ENCODE results near the gene DELE1.

Gene DELE1

DNA sequence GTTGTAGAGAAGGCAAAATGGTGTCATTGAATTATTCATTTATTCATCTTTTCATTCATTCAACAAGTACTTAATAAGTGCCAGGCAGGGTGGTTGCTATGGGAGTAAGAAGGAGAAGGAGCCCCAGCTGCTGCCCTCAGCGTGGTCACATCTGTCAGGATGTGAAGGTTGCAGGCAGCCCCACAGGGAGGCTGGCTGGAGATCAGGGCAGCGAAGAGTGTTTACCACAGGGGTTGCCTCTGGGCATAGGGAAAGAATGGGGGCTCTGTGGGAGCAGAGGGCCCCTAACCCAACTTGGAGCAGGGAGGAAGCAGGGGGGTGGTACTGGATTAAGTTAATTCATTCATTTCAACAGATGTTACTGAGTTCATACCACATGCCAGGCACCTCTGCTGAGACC, 28.3 kb downstream of the DELE1 start:
- in situ Hi-C loops (cut with MboI; ENCODE audit: low sequenced_read_pairs): loop anchor here (10.0 kb wide), 1 partner anchor 277 kb away; no protein-coding TSS in a partner anchor

DNA sequence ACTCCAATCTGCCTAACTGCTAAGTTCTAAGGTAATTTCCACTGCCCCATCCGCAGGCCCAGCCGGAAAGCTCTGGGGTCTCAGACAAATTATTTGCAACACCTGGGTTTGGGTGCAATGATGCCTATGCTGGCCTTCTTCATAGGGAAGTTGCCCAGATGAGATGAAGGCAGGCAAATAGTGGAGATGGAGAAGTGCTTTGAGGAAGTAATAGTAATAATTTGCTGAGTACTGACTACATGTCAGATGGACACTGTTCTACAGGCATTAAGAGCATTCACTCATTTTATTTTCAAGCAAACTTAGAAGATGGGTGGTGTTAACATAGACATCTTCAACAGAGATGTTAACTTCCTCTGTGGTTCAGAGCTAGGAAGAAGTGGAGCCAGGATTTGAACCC, 30.5 kb downstream of the DELE1 start:
- in situ Hi-C loops (cut with MboI; ENCODE audit: low sequenced_read_pairs): loop anchor here (10.0 kb wide), 1 partner anchor 279 kb away; no protein-coding TSS in a partner anchor

DNA sequence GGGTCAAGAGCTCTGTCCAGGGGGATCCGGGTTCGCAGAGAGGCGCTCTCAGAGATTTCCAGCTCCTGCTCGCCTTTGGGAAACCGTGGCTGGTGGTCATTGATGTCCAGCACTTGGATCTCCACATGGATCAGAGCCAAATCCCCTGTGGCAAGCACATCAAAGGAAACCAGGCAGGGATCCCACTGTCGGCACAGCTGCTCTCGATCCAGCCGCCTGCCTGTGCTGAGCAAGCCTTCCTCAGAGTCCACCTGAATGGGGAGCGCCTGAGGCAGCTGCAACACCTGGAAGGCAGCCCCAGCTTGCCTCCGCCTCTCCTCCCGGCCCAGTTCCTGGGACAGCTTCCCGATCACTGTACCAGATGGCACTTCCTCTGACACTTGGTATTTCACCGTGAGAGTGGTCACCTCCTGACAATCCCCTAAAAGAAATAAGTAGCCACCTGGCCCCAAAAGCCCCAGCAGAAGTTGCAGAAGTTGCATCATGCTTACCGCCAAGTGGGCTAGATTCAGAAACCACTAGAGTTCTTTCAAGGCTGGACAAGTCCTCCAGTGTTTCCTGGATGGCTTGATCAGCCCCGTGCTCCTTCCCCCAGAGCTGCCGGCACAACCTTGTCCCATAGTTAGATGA, 33.8 kb downstream of the DELE1 start:
- in situ Hi-C loops (cut with MboI; ENCODE audit: low sequenced_read_pairs): loop anchor here (10.0 kb wide), 1 partner anchor 283 kb away; no protein-coding TSS in a partner anchor

DNA sequence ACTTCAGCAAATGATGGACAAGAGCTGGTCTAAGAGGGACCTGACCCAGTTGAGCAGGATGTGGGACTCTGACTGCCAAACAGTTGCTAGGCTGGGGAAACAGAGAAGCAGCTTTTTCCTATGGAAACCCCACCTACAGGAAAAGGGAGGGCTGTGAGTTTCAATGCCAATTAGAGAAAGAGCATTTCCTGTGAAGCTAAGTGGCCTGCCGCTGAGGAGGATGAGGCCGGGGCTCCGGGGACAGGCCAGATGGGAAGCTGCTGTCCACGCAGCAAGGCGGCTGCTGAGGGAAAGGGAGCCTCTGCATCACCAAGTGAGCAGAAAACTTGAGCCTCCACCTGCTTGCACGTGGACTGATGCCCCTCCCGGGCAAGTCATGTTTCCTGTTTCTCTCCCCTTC, 34.4 kb downstream of the DELE1 start, which contains the start of gene PCDH12:
PCDH12 (minus strand) TSS at position 90 of the 400 bp plus-strand sequence. CDS start 351 bp downstream, outside the sequence.
- in situ Hi-C loops (cut with MboI; ENCODE audit: low sequenced_read_pairs): loop anchor here (10.0 kb wide), 1 partner anchor 283 kb away; no protein-coding TSS in a partner anchor

DNA sequence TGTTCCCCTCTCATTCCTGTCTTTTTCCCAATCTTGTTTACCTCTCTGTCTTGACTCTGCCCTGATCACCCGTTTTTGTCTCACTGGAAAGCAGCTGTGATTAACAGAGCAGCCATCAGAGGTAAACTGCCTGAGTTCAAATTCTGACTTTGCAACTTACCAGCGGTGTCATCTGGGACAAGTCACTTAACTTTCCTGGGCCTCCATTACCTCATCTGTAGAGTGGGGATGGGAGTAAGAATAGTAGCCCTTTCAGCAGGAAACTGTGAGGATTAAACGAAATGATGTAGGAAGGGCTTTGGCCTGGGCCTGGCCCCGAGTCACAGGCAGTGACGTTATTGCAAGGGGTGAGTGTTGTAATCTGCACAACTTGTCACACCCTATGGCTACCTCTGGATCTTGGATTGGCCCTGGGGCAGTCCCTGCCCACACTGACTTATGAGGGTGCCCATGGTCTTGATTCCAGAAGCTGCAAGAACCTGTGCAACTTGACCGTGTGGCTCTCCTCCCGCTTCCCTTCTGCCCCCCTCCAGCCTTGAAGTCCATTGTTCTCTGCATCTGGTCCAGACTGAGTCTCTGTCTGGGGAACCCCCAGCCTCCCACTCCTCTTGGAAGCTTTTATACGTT, 35.0 kb downstream of the DELE1 start:
- in situ Hi-C loops (cut with MboI; ENCODE audit: low sequenced_read_pairs): loop anchor here (10.0 kb wide), 1 partner anchor 284 kb away; no protein-coding TSS in a partner anchor

DNA sequence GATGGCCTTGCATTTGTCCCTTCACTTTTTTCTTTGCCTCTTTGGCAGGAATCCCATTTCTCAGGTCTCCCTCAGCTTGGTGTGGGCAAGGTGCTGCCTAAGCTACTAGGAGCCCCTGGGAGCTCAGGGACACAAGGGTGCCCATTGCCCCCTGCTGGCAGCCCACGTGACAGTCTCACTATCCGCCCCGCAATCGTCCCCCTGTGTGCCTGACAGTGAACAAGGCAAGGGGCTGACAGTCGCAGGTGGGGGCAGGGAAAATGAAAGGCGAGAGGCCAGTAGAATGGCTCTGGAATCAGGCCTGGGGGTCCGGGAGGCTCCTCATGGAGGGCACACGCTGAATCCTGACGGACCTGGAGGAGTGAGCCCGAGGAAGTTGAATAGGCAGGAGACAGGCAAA, 36.3 kb downstream of the DELE1 start:
- in situ Hi-C loops (cut with MboI; ENCODE audit: low sequenced_read_pairs): no loop called here

DNA sequence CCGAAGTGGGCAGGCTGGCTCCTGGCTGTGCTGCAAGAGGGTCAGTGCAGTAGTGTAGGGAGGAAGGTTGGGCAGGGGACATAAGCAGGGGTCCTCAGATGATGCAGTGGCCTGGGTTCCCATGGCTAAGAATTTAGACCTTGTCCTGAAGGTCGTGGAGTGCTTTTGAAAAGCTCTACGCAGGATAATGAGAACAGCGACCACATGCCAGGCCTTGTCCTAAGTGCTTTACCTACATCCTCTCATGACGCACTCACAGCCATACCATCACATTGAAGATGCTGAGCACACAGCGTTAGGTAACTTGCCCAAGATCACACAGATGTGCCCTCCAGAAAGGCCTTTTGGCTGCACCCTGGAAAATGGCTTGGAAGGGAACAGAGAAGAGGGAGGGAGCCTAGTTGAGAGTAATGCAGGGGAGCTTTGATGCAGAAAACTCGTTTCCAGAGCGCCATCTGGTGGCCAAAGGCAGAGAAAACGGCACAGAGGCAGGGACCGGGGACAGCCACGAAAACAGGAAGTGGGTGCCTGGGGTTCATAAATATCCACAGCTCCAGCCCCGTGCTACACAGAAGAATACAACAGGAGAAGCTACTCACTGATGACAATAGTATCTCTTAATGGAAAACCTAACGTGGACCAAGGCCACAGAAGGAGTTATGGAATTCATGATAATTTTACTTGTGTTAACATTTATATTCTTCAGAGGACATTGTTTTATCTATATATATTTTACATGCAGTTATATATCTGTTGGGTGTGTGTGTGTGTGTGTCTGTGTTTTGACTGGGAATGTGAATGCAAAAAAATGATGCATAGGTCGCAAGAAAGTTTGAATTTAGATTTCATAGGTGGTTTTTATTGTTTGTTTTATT, 37.0 kb downstream of the DELE1 start:
- in situ Hi-C loops (cut with MboI; ENCODE audit: low sequenced_read_pairs): no loop called here

DNA sequence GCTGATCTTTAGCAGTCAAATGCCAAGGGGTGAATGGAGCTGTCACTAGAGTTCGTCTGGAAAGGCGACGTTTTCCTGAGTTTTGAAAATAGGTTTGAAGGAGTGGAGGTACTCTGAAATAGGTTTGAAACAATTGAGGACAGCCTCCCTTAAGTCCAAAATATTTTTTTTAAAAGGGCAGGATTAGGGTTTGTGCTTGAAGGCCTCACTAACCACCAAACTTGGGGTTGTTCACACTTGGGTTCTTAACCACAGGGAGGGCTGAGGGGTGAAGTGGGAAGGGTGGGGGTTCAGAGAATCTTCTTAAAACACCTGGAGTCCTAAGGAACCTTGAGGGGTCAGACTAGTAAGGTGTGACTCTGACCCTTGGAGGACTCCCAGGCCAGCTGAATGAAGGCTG, 37.8 kb downstream of the DELE1 start:
- in situ Hi-C loops (cut with MboI; ENCODE audit: low sequenced_read_pairs): no loop called here

DNA sequence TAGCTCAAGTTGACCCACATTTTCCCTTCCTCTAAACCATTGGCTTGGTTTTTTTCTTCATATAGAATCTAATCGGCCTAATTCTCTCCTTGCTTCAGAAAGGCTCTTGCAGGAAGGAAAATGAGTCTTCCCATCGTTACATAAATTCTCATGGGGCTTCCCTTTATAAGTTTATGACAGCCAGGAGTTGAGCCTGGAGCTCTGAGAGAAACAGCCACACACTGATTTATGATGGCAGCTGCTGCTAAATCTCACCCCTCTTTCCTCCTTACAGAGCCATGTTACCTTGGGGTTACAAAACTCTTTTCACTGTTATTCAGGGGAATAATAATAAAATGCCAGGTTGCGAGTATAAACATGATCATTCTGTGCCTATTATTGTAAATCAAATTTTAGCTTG, 40.0 kb downstream of the DELE1 start:
- in situ Hi-C loops (cut with MboI; ENCODE audit: low sequenced_read_pairs): no loop called here

DNA sequence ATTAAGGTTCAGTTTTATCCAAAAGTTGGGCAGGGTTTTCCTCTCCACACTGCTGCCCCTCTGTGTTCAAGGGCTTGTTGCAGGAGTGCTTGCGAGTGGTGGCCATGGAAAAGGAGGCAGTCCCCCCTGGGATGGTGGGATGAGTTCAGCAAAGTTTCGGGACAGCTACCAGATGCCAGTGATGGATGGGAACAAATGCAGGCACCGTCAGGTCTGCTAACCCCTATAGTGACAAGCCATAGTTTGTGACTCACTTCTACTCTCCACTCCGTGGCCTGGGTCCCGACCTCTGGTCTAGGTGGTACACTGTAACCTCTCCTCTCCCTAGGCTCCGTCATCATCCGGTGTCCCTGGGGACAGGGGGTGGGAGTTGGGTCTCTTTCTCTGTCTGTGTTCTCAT, 41.4 kb downstream of the DELE1 start:
- in situ Hi-C loops (cut with MboI; ENCODE audit: low sequenced_read_pairs): no loop called here

DNA sequence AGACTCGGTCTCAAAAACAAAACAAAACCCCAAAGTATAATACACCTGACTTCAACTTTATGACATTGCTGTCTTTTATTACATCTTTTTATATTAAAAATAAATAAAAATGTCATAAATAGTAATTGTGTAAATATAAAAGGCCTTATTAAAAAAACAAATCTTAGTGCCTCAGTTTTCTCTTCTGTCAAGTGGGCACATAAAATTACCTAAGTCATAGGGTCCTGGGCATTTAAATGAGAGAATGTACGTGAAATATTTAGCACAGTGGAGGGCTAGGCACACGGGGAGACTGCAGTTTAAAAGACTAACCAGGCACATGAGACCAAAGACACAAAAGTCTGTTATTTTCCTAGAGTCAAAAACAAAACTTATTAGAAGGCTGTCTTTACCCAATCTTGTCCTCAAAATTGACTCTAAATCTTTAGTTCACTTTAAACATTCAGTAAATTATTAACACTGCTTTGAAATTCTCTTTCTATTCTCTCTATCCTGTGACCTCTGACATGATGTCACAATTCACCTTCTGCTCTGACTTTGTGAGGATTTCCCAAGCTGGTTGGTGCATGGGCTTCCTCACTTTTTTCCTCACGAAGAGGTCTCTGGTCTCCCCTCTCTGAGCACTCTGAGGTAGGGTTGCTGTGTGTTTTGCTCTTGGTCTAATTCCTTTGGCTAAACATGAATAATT, 42.7 kb downstream of the DELE1 start:
- in situ Hi-C loops (cut with MboI; ENCODE audit: low sequenced_read_pairs): no loop called here

DNA sequence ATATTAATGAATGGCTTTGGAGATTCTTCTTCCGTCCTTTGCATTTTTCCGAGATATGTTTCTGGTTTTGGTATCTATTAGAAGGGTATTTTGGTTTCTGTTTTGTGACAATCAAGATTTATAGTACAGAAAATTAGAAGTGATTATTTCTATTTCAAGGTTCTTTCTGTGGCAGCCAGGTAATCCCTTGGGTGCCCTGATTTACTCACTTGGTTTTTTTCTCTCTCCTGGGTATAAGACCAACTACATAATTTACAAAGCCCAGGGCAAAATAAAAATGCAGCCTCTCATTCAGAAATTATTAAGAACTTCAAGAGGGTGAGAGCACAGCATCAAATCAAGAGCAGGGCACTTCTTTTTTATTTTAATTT, 43.3 kb downstream of the DELE1 start:
- in situ Hi-C loops (cut with MboI; ENCODE audit: low sequenced_read_pairs): no loop called here

DNA sequence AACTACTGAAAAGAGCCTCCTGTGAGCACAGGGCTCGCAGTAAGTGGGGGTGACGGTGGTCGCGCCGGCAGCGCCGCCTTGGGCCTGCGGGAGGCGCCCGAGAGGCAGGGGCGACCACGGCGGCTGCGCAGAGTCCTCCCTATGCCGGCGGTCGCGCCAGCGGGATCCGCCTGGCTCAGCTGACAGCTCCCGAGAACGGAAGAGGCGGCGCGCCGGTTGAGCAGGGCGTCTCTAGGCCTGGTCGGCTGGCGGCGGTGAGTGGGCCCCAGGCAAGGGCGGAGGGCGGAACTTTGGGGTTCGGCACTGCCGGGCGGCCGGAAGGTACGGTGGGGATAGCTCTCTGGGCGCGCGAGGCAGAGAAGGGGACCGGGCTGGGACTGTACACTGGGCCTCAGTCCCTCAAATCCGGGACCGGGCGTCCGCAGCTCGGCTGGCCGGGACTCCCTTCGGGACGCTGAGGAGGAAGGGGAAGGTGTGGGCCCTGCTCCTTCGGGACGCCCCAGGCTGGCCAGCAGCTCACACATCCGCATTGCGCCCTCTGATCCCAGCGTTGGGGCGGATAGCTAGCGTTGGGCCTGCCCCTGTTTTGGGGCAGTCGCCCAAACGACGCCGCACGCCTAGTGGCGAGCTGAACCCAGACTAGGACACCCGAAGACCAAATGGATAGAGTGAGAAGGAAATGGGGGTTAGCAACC, 45.4 kb downstream of the DELE1 start, which contains the start of gene RNF14:
RNF14 (plus strand) TSS at position 192 of the 695 bp plus-strand sequence. CDS start 4,484 bp downstream, outside the sequence.
- in situ Hi-C loops (cut with MboI; ENCODE audit: low sequenced_read_pairs): no loop called here

DNA sequence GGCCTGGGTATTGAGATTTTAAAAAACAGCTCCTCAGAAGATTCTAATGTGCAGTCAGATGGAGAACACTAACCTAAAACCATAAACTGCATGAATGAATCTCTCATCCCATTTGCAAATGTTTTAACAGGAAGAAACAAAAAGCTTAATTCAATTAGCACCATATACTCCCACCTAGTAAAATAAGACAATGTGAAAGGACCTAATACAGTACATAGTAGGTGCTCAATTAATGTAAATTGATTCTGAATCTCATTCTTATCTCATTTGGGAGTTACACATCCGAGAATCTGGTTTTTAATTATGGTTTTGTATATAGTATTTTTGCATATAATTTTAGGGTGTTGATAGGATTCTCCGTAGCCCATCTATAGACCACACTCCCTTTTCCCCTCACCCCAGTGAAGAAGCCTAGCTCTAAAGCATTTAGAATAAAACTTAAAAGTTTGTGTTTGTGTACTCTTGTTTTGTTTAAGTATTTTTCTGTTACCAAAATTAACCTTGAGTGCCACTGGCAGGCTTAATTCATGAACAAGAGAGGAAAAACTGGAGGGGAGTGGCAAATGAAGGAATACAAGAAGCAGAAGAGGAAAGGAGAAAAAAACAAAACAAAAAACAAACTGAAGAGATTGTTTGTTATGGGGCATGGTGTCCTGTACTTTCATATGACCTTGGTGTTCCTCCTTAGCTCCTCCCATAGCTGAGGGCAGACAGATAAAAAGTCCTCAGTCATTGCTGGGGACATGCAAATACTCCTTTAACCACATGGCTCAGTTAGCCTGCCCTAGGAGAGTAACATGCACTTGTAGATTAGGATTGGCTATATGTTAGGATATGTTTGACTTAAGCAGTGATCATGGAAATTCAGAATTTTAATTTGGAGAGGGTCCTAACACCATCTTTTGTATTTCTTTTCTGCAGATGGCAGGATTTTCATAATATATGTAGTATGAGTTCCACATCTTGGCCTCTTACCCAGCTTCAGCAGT, 46.4 kb downstream of the DELE1 start:
- in situ Hi-C loops (cut with MboI; ENCODE audit: low sequenced_read_pairs): no loop called here

DNA sequence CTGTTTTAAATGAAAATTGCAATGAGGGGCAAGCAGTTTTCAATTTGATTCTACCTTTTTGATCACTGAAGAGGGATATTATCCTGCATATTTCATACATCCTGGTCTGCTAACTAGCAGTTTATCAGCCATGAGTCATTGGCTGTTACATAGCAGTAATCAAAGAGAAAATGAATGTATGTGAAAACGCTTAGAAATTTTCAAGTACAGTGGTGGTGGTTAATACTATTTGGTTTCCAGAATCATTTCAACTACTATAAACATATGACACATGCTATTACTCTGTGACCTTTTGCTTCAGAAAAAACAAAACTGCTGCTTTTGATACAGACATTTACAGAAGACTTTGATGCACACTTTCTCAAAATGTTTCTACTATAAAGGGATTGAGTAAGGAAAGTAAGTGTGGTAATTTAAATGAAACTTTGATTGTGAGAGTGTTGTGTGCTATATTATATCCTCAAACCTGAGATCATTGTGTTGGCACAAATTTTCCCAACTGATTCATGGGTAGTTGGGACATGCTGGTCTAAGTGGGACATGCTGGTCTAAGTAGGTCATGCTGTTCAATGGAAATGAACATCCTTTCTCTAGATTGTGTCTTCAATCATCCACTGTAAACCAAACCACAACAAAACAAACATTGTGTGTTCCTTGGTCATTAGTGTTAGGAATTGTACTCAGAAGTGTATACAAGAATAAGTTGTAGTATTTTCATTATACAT, 50.4 kb downstream of the DELE1 start:
- in situ Hi-C loops (cut with MboI; ENCODE audit: low sequenced_read_pairs): no loop called here

DNA sequence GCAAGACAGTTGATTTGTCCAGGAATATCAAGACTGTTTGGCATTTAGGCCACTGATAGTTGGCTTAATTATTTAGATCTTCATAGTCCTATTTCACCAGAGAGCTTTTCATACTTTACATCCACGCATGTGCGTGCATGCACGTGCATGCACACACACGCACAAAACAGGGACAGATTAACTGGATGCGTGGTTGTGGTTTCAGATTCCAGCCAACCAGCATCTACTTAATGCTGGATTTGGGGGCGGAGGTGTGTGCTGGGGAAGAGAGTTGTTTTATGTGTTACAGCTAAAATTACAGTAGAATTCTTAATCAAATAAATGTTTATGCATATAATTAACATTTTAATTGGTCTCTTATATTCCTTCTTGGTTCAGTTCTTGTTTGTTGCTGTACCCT, 52.5 kb downstream of the DELE1 start:
- in situ Hi-C loops (cut with MboI; ENCODE audit: low sequenced_read_pairs): no loop called here

DNA sequence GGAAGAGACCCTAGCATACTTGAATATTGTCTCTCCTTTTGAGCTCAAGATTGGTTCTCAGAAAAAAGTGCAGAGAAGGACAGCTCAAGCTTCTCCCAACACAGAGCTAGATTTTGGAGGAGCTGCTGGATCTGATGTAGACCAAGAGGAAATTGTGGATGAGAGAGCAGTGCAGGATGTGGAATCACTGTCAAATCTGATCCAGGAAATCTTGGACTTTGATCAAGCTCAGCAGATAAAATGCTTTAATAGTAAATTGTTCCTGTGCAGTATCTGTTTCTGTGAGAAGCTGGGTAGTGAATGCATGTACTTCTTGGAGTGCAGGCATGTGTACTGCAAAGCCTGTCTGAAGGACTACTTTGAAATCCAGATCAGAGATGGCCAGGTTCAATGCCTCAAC, 54.7 kb downstream of the DELE1 start:
- in situ Hi-C loops (cut with MboI; ENCODE audit: low sequenced_read_pairs): no loop called here

DNA sequence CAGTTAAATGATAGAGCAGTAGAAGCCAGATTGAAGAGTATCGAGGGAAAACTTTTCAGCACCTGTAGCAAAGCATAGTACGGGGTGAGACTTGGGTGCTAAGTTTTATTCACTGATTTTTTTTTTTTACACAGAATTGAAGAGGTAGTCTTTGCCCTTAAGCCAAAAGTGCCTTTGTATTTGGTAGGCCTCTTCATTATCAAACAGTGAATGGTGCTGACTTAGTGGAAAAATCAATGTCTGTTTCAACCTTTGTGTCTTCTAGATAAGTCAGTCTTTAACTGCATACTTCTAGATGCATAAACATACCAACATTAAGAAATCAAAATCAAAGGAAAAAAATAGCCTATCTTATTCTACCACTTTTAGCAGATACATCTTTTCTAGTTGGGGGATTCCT, 59.0 kb downstream of the DELE1 start:
- in situ Hi-C loops (cut with MboI; ENCODE audit: low sequenced_read_pairs): no loop called here
